Nephron progenitor cell (in vitro differentiated cells): ENCODE data around the gene IL10.

ENCODE experiments used
- DNase-seq: peaks from one replicate; pipeline ENCODE4 v3.0.0; 2021
- H3K27ac Mint-ChIP-seq: 2 replicates; pipeline ENCODE4 v1.8.0; 2021; ENCODE audit warnings: mild to moderate bottlenecking, moderate library complexity, mixed read lengths
- H3K27me3 Mint-ChIP-seq: 2 replicates; pipeline ENCODE4 v1.8.0; 2021; ENCODE audit warnings: mild to moderate bottlenecking, low read depth, mixed read lengths; ENCODE audit not compliant: poor library complexity
- H3K36me3 Mint-ChIP-seq: 2 replicates; pipeline ENCODE4 v1.8.0; 2021; ENCODE audit warnings: low read depth, mixed read lengths
- H3K4me1 Mint-ChIP-seq: 2 replicates; pipeline ENCODE4 v1.8.0; 2021; ENCODE audit warnings: mixed read lengths
- H3K4me3 Mint-ChIP-seq: 2 replicates; pipeline ENCODE4 v1.8.0; 2021; ENCODE audit warnings: mild to moderate bottlenecking, moderate library complexity, mixed read lengths
- H3K9me3 Mint-ChIP-seq: 2 replicates; pipeline ENCODE4 v1.8.0; 2021; ENCODE audit warnings: mild to moderate bottlenecking, moderate library complexity, mixed read lengths
- TF ChIP-seq, protein P1 (sequence below): fragments of 200-600 bp; sonication (generic); IDR thresholded peaks from 2 replicates; pipeline ENCODE4 v1.5.0; 2021; ENCODE audit warnings: antibody characterized with exemption

The IL10 gene

DNA sequence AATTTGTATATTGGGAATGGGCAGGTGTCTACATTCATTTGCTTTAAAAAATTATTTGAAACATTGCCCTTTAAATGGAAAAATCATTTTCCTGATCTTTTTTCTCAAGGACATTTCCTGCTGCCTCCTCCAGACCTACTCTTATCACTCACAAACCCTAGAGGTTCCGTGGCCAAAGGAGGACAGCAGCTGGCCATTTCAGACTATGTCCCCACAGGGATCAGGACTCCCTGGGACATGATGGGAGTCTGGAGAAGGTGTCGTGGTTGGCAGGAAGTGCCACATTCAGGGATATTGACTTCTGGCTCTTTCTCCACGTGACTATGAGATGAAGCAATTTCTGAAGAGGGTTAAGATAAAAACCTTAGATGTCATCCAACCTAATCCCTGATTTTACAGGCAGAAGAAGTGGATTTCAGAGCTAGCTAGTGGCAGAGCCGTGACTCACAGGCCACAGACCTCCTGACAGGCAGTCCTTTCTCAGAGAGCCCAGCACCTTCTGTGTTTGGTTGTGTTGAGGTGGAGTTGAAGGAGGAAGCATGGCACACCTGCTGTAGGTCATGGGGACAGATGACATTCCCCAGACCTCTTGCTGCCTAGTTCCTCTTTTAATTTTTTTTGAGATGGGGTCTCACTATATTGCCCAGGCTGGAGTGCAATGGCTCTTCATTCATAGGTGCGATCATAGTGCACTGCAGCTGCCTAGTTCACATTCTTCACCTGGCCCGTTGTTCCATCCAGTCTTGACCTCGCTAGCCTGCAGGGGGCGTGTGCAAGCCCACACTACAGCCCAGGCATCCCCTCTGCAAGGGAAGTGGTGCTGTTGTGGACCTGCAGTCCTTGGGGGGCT lies 25.5 kb upstream of the IL10 start:
- peaks cover 3% of the 10 kb centered on the region for H3K9me3 Mint-ChIP-seq
- peaks cover 4% of the 10 kb centered on the region for H3K27me3 Mint-ChIP-seq
- TF ChIP-seq, protein P1, sequence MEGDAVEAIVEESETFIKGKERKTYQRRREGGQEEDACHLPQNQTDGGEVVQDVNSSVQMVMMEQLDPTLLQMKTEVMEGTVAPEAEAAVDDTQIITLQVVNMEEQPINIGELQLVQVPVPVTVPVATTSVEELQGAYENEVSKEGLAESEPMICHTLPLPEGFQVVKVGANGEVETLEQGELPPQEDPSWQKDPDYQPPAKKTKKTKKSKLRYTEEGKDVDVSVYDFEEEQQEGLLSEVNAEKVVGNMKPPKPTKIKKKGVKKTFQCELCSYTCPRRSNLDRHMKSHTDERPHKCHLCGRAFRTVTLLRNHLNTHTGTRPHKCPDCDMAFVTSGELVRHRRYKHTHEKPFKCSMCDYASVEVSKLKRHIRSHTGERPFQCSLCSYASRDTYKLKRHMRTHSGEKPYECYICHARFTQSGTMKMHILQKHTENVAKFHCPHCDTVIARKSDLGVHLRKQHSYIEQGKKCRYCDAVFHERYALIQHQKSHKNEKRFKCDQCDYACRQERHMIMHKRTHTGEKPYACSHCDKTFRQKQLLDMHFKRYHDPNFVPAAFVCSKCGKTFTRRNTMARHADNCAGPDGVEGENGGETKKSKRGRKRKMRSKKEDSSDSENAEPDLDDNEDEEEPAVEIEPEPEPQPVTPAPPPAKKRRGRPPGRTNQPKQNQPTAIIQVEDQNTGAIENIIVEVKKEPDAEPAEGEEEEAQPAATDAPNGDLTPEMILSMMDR = peak; percentile 39
- H3K4me3 Mint-ChIP-seq = peak overlapping the region; percentile 26
- H3K4me1 Mint-ChIP-seq = peaks cover 60% of the 10 kb centered on the region
- H3K27ac Mint-ChIP-seq = no peak overlapping the region
- H3K36me3 Mint-ChIP-seq = no peaks in the 10 kb centered on the region
- DNase-seq = peak; percentile 21

DNA sequence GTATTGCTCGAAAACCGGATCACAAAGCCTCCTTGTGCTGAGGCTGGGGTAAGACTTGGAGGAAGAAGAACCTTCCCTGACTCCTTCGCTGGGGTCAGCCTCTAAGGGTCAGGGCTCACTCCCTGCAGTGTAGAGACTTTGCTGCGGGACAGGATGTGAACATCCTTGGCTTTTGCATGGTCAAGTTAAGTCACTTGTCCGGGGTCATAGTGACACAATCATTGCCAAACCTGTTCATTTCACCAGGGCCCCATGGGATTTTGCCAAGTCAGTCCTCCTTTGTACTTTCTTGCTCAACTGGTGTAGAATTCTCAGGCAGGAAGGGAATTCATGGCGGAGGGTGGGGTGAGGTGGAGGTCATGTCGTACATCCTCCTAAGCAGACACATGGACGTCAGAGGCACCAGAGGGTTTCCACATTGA lies 24.7 kb upstream of the IL10 start:
- TF ChIP-seq, protein P1 = no peak
- Mint-ChIP-seq H3K36me3 (no peaks in the 10 kb centered on the region), H3K27ac (no peak overlapping the region), H3K9me3 (peaks cover 3% of the 10 kb centered on the region), H3K4me3 (no peak overlapping the region), H3K4me1 (peaks cover 64% of the 10 kb centered on the region), H3K27me3 (peaks cover 7% of the 10 kb centered on the region)
- no peak for DNase-seq

DNA sequence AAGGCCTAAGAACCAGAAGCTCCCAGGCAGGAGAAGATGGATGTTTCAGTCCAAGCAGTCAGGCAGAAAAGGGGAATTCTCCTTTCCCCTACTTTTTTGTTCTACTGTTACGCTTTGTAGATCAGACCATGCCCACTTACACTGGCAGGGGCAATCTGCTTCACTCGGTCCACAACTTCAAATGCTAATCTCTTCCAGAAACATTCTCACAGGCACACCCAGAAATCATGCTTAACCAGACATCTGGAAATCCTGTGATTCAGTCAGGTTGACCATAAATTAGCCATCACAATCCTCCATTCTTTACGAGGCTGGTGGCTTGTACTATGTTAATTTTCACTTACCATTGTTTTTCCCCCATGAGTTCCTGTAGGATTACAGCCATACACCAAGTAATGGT lies 23.8 kb upstream of the IL10 start:
- Mint-ChIP-seq H3K4me1 (peaks cover 60% of the 10 kb centered on the region), H3K27me3 (peaks cover 4% of the 10 kb centered on the region), H3K4me3 (no peak overlapping the region), H3K36me3 (no peaks in the 10 kb centered on the region), H3K27ac (no peak overlapping the region), H3K9me3 (peaks cover 3% of the 10 kb centered on the region)
- no peak for DNase-seq
- TF ChIP-seq, protein P1 = no peak

DNA sequence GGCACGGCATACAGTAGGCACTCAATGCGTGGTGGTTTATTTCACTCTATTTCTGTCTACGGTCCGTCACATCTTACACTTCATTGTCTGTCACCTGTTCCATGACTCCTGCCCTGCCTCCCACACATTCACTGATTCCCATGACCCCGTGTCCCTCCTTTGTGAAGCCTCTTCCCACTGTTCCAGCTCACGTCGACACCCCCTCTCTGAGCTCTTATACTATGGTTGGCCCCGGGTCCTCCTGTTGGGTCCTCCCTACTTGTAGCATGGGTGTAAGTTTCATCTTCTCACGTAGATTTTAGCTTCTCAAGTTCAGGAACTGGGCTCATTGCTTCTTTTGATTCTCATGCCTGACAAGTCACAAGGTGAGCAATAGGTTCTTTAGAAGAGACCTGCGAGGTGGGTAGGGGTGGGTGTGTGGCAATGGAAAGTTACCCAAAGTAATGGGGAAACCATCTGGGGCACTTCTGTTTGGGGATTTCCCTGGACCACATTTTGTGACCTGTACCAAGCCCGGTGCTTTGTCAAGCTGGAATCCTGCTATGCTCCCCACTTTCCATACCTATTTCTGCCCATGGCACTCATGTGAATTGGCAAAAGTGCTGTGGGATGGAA lies 22.1 kb upstream of the IL10 start:
- Mint-ChIP-seq H3K9me3 (peaks cover 3% of the 10 kb centered on the region), H3K4me1 (peaks cover 54% of the 10 kb centered on the region), H3K4me3 (no peak overlapping the region), H3K27me3 (peaks cover 4% of the 10 kb centered on the region), H3K36me3 (no peaks in the 10 kb centered on the region), H3K27ac (no peak overlapping the region)
- TF ChIP-seq, protein P1 = no peak
- DNase-seq = no peak

DNA sequence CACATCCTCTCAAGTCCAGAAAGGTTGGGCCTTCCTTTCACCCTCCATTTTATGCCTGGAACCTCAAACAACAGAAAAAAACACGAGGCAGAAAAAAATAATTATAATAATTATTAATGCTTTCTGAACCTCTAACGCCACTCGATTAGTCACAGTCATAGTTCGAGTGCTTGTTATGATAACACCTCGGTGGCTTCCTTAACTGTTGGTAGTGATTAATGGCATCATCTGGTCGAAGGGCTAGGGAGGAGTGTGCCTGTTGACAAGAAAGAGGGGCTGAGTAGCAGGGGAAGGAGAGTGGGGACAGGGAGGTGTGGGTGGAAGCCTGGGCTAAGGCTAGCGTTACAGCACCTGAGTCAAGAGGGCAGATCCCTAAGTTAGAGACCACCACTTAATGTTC lies 21.3 kb upstream of the IL10 start:
- Mint-ChIP-seq H3K4me3 (no peak overlapping the region), H3K27me3 (peaks cover 4% of the 10 kb centered on the region), H3K27ac (peak overlapping the region; percentile 19), H3K36me3 (no peaks in the 10 kb centered on the region), H3K4me1 (peaks cover 48% of the 10 kb centered on the region), H3K9me3 (peaks cover 3% of the 10 kb centered on the region)
- TF ChIP-seq, protein P1 = no peak
- no peak for DNase-seq
